ENCODE results near the gene HOXD10.

The HOXD10 gene

GRCh38 chr2:176124110-176124946, 7.8 kb downstream of the HOXD10 start:
- H3K27me3 Mint-ChIP-seq: peaks cover 34% of the 10 kb centered on the region
- no peaks in the 10 kb centered on the region for H3K9me3 Mint-ChIP-seq
- H3K4me1 Mint-ChIP-seq: peaks cover 2% of the 10 kb centered on the region
- H3K4me3 Mint-ChIP-seq: no peak overlapping the region
- DNase-seq (ENCODE audit: low spot score in 2 of 2): no peak
- no peaks in the 10 kb centered on the region for H3K36me3 Mint-ChIP-seq
- H3K27ac Mint-ChIP-seq: peak overlapping the region; percentile 24
- ATAC-seq (ENCODE audit: low read depth): no peak

DNA sequence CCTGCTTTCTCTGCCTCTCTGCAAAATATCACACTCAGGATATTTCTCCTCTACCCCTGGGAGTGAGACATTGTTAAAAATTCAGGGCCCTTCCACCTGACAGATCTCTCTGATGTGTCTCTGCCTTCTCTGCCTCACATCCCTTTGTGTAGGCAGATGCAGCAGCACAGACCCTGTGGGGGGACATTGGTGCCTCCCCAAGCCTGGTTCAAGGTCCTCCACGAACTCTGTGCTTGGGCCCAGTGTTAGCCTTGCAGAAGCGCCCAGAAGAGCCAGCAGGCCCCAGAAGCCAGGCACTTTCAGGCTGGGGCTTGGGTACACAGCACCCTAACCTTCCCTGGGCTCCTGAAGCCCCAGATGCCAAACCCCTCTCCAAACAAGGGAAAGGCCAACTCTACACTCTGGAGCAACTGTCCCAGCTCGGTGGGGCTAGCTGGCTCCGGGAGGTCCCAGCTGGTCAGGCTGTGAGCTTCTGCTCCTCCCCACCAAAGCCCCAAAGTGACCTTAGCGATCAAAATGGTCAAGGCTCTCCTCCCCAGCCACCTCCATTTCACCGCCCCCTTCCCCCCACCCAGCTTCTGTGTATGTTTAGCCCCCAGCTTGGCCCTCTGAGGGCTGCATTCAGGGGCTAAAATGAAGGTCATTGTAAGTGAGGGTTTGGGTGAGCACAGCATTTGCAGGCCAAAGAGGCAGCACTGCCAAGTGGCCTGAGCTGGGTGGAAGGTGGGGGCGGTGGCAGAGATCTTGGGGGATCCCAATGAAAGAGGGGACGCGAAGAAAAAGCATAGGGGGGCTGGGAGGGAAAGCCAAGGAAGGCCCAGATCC, 8.6 kb downstream of the HOXD10 start:
- Mint-ChIP-seq H3K9me3 (no peaks in the 10 kb centered on the region), H3K27ac (peak overlapping the region; percentile 24), H3K36me3 (no peaks in the 10 kb centered on the region), H3K27me3 (peaks cover 27% of the 10 kb centered on the region), H3K4me1 (peaks cover 2% of the 10 kb centered on the region), H3K4me3 (no peak overlapping the region)
- DNase-seq (ENCODE audit: low spot score in 2 of 2) (no peak), ATAC-seq (ENCODE audit: low read depth) (no peak)

- no peak overlapping the region for H3K4me3 Mint-ChIP-seq
- H3K27ac Mint-ChIP-seq: no peak overlapping the region
- H3K4me1 Mint-ChIP-seq: peaks cover 2% of the 10 kb centered on the region
- H3K27me3 Mint-ChIP-seq: peaks cover 24% of the 10 kb centered on the region
- H3K36me3 Mint-ChIP-seq: no peaks in the 10 kb centered on the region
- ATAC-seq (ENCODE audit: low read depth): no peak
- H3K9me3 Mint-ChIP-seq: no peaks in the 10 kb centered on the region
- DNase-seq (ENCODE audit: low spot score in 2 of 2): no peak
Measured at GRCh38 chr2:176125772-176126054, 9.1 kb downstream of the HOXD10 start.

DNA sequence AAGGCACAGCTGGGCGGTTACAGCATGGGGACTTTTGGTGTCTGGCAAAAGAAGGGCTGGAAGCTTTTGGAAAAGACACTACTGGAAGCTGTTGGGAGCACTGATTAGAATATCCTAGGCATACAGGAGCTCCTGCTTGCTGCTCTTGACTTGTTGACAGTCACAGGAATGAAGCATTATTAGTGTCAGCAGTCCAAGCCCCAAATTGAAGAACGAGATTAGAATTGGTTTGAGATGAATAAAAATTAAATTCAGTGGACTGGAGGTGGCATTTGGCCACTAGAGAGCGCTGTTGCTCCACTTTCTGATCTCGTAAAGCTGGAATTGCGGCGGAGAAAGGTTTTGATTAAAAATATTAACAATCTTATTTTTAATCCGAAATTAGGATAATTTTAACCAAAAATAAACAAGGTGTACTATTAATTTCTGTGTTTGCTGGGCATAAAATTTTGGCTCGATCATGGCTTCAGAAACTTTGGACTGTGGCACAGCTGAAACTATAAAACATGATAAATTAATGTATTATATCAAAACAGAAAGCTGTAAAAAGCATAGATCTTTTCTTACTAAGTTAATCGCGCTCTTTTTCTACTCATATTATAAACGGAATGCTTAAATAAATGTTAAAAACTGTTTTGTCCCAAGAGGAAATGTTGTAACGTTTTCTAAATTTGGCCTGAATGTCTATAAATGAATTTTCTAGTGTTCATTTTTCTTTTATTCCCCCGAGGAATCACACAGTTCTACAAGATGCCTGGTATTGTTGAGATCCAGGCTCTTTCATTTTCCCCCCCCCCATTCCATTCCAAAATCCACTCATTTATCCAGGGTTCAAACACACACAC, 10.6 kb downstream of the HOXD10 start:
- ATAC-seq (ENCODE audit: low read depth): peak; percentile 37
- H3K27me3 Mint-ChIP-seq: peaks cover 30% of the 10 kb centered on the region
- DNase-seq (ENCODE audit: low spot score in 2 of 2): peak; percentile 66 to 74
- H3K36me3 Mint-ChIP-seq: peaks cover 2% of the 10 kb centered on the region
- H3K9me3 Mint-ChIP-seq: no peaks in the 10 kb centered on the region
- peak overlapping the region; percentile 78 for H3K27ac Mint-ChIP-seq
- H3K4me1 Mint-ChIP-seq: peaks cover 2% of the 10 kb centered on the region
- H3K4me3 Mint-ChIP-seq: no peak overlapping the region

DNA sequence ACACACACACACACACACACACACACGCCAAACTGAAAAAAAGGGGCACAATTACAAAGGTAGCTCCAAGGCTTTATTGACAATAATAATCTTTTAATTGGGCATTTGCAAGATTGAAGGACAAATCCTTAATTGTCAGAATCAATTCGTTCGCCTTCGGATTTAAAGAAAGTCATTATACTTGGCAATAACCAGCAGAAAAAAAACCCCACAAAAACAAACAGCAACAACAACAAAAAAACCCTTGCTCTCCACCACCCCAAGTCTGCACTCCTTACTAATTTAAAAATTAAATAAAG, 11.1 kb downstream of the HOXD10 start:
- ATAC-seq (ENCODE audit: low read depth) (no peak), DNase-seq (ENCODE audit: low spot score in 2 of 2) (no peak)
- Mint-ChIP-seq H3K4me1 (peaks cover 5% of the 10 kb centered on the region), H3K9me3 (no peaks in the 10 kb centered on the region), H3K27me3 (peaks cover 34% of the 10 kb centered on the region), H3K4me3 (no peak overlapping the region), H3K27ac (peak overlapping the region; percentile 78), H3K36me3 (peaks cover 2% of the 10 kb centered on the region)

GRCh38 chr2:176128172-176128981, 11.8 kb downstream of the HOXD10 start:
- Mint-ChIP-seq H3K36me3 (peaks cover 2% of the 10 kb centered on the region), H3K27me3 (peaks cover 35% of the 10 kb centered on the region), H3K27ac (peak overlapping the region; percentile 78), H3K4me3 (no peak overlapping the region), H3K4me1 (peaks cover 5% of the 10 kb centered on the region), H3K9me3 (no peaks in the 10 kb centered on the region)
- ATAC-seq (ENCODE audit: low read depth): no peak
- DNase-seq (ENCODE audit: low spot score in 2 of 2): no peak

DNA sequence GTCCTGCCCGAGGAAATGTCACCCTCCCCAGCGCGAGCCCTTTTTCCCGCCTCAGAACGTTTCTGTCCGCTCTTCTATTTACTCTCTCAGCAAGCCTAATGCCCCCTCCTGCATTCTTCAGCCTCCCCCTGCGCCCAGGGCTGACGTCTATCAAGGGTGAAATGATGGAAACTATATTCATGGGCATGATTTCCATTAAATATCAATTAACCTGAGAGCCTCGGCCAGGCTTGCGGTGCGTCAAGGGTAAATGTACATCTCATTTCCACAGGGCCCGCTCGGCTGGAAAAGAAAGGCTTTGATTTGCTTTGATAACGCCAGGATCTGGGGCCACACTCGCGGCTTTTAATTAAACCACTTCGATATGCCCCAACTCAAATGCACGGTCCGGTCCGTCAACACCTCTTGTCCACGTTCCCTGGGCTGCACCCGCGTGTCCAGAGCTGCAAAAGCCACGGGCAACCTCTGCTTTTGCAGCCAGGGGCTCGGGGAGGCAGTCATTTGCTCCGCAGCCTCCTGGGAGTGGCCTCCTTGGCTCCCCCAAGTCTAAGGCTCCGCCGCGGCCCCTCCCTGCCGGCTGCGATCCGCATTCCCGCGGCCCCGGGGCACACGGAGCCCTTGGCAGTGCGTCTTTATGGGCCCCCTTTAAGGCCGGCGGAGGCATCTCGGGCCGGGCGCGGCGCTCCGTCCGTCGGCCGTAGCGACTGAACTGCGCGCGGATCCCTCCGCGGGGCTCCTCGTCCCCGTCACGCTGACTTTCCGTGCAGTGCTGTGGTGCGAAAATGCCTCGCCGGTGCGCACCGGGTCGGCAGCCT, 12.6 kb downstream of the HOXD10 start, which contains the start of gene HOXD8:
TSS of gene HOXD8 (plus strand) at position 724 of the 815 bp plus-strand sequence. CDS start 662 bp downstream, outside the sequence.
- ATAC-seq (ENCODE audit: low read depth) (no peak), DNase-seq (ENCODE audit: low spot score in 2 of 2) (no peak)
- peaks cover 34% of the 10 kb centered on the region for H3K27me3 Mint-ChIP-seq
- H3K4me3 Mint-ChIP-seq: no peak within 1 kb of the TSS
- H3K9me3 Mint-ChIP-seq: no peaks in the 10 kb centered on the region
- peak within 1 kb of the TSS; percentile 78 for H3K27ac Mint-ChIP-seq
- peaks cover 5% of the 10 kb centered on the region for H3K4me1 Mint-ChIP-seq
- peaks cover 2% of the 10 kb centered on the region for H3K36me3 Mint-ChIP-seq

DNA sequence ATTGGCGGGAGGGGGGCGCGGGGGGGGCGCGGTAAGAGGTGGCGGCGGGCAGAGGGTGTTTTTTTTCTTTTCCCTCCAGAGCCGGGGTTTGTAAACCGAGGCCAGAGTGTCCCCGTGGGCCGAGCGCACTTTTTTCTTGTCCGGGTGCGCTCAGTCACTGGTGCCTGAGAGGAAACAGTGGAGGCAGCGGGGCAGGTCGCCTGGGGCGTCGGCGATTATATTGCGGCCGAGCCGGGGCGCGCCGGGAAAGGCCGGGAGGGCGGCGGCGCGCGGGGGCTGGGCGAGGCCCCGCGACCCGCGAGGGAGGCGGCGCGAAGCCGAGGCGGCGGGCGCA, 13.2 kb downstream of the HOXD10 start:
- no peak for DNase-seq (ENCODE audit: low spot score in 2 of 2)
- Mint-ChIP-seq H3K36me3 (peaks cover 2% of the 10 kb centered on the region), H3K27me3 (peaks cover 31% of the 10 kb centered on the region), H3K4me3 (no peak overlapping the region), H3K4me1 (peaks cover 5% of the 10 kb centered on the region), H3K9me3 (no peaks in the 10 kb centered on the region), H3K27ac (no peak overlapping the region)
- no peak for ATAC-seq (ENCODE audit: low read depth)

- Mint-ChIP-seq H3K9me3 (no peaks in the 10 kb centered on the region), H3K27ac (peak overlapping the region; percentile 87), H3K4me3 (peak overlapping the region; percentile 29), H3K36me3 (peaks cover 2% of the 10 kb centered on the region), H3K27me3 (peaks cover 29% of the 10 kb centered on the region), H3K4me1 (peaks cover 5% of the 10 kb centered on the region)
- no peak for DNase-seq (ENCODE audit: low spot score in 2 of 2)
- no peak for ATAC-seq (ENCODE audit: low read depth)
Measured at GRCh38 chr2:176130147-176130956, 13.8 kb downstream of the HOXD10 start.

GRCh38 chr2:176130957-176131847, 14.6 kb downstream of the HOXD10 start:
- H3K9me3 Mint-ChIP-seq: peaks cover 2% of the 10 kb centered on the region
- no peak overlapping the region for H3K4me3 Mint-ChIP-seq
- ATAC-seq (ENCODE audit: low read depth) (no peak), DNase-seq (ENCODE audit: low spot score in 2 of 2) (no peak)
- H3K27ac Mint-ChIP-seq: peak overlapping the region; percentile 87
- peaks cover 2% of the 10 kb centered on the region for H3K36me3 Mint-ChIP-seq
- peaks cover 34% of the 10 kb centered on the region for H3K27me3 Mint-ChIP-seq
- H3K4me1 Mint-ChIP-seq: peaks cover 12% of the 10 kb centered on the region

GRCh38 chr2:176131848-176132158, 15.2 kb downstream of the HOXD10 start:
- ATAC-seq (ENCODE audit: low read depth) (no peak), DNase-seq (ENCODE audit: low spot score in 2 of 2) (no peak)
- Mint-ChIP-seq H3K36me3 (peaks cover 2% of the 10 kb centered on the region), H3K4me1 (peaks cover 12% of the 10 kb centered on the region), H3K9me3 (peaks cover 2% of the 10 kb centered on the region), H3K27ac (no peak overlapping the region), H3K27me3 (peaks cover 36% of the 10 kb centered on the region), H3K4me3 (no peak overlapping the region)

Measured in memory B cell (primary cell).